SK-N-SH (cell line): ENCODE data around the gene INSC. TPM values are rescaled to one million over a fixed set of nuclear protein-coding genes. Genes with fewer than 3 reads are reported as not detected.

Experiments
- CTCF ChIA-PET: fragments of 300-600, 350-600 bp; formaldehyde crosslinking; extraction: SDS; loops from one replicate; lab custom pipeline; 2021; lab: Yijun Ruan, JAX
- POLR2A ChIA-PET: fragments of 350-600 bp; sonication (Branson Sonifier 250); formaldehyde crosslinking; extraction: SDS; loops from one replicate; lab custom pipeline; 2020; ENCODE audit warnings: antibody characterized with exemption, inconsistent platforms; lab: Yijun Ruan, JAX
- DNase-seq: peaks from one replicate; pipeline ENCODE4 v3.0.0; 2012
- H2AFZ ChIP-seq: fragments of 200-600 bp; sonication (generic); 2 replicates; pipeline ENCODE4 v1.8.1; 2016; ENCODE audit warnings: antibody characterized with exemption, mild to moderate bottlenecking, low read depth
- H3F3A ChIP-seq: fragments of 200-600 bp; sonication (generic); replicated peaks from 2 replicates; pipeline ENCODE3; 2016; ENCODE audit warnings: antibody characterized with exemption, mild to moderate bottlenecking; ENCODE audit not compliant: insufficient read depth
- H3K27ac ChIP-seq, 2 experiments: fragments of 200-500 bp in 1 of 2; fragments of 200-600 bp in 1 of 2; sonication (Bioruptor generic) in 1 of 2; sonication (generic), shearing (Covaris generic) in 1 of 2; 2 replicates each; pipeline versions ENCODE4 v1.5.1 to v1.6.1; 2014 to 2016; ENCODE audit warnings: low read depth in 2 of 2, inconsistent platforms in 1 of 2, low read length in 1 of 2, mild to moderate bottlenecking in 1 of 2, mixed read lengths in 1 of 2
- H3K27me3 ChIP-seq: fragments of 200-600 bp; sonication (generic), shearing (Covaris generic); 2 replicates; pipeline ENCODE4 v1.6.1; 2016; ENCODE audit warnings: mixed run types; ENCODE audit not compliant: insufficient read depth
- H3K36me3 ChIP-seq, 2 experiments: fragments of 200-500 bp in 1 of 2; fragments of 200-600 bp in 1 of 2; sonication (Bioruptor generic) in 1 of 2; sonication (generic) in 1 of 2; replicated peaks in 1 of 2; 2 replicates each; pipeline versions ENCODE3 to v1.5.1; 2014 to 2016; ENCODE audit warnings: low read length in 1 of 2, mild to moderate bottlenecking in 1 of 2; ENCODE audit not compliant: insufficient read depth in 2 of 2, control insufficient read depth in 1 of 2
- H3K4me1 ChIP-seq, 2 experiments: fragments of 200-500 bp in 1 of 2; fragments of 200-600 bp in 1 of 2; sonication (Bioruptor generic) in 1 of 2; sonication (generic), shearing (Covaris generic) in 1 of 2; 2 replicates each; pipeline versions ENCODE4 v1.5.1 to v1.6.1; 2014 to 2016; ENCODE audit warnings: low read depth in 1 of 2, low read length in 1 of 2, mixed run types in 1 of 2; ENCODE audit not compliant: insufficient read depth in 2 of 2, control insufficient read depth in 1 of 2
- H3K4me2 ChIP-seq: fragments of 200-600 bp; sonication (generic), shearing (Covaris generic); 2 replicates; pipeline ENCODE4 v1.6.1; 2017; ENCODE audit warnings: mixed run types
- H3K4me3 ChIP-seq, 2 experiments: fragments of 200-500 bp in 1 of 2; fragments of 200-600 bp in 1 of 2; sonication (Bioruptor generic) in 1 of 2; sonication (generic), shearing (Covaris generic) in 1 of 2; 2 replicates each; pipeline versions ENCODE4 v1.5.1 to v1.8.1; 2014 to 2016; ENCODE audit warnings: low read depth in 2 of 2, inconsistent platforms in 1 of 2, low read length in 1 of 2, mild to moderate bottlenecking in 1 of 2, mixed read lengths in 1 of 2, moderate library complexity in 1 of 2
- H3K79me2 ChIP-seq: fragments of 200-600 bp; sonication (generic); 2 replicates; pipeline ENCODE4 v1.8.1; 2017; ENCODE audit warnings: mild to moderate bottlenecking; ENCODE audit not compliant: insufficient read depth
- H3K9ac ChIP-seq: fragments of 200-600 bp; sonication (generic); 2 replicates; pipeline ENCODE4 v1.6.1; 2017; ENCODE audit warnings: mixed run types
- H3K9me2 ChIP-seq: fragments of 200-600 bp; sonication (generic); 2 replicates; pipeline ENCODE4 v1.6.1; 2017; ENCODE audit warnings: mixed run types
- H3K9me3 ChIP-seq: fragments of 200-600 bp; sonication (generic); 2 replicates; pipeline ENCODE4 v1.6.1; 2017; ENCODE audit warnings: mixed run types, mild to moderate bottlenecking, moderate library complexity
- H4K20me1 ChIP-seq: fragments of 200-600 bp; sonication (generic); 2 replicates; pipeline ENCODE4 v1.6.1; 2017; ENCODE audit warnings: mild to moderate bottlenecking, mixed run types; ENCODE audit not compliant: insufficient read depth
- ELF1 ChIP-seq: IDR thresholded peaks from 2 replicates; pipeline ENCODE4 v1.4.0; 2012
- EP300 ChIP-seq, 2 experiments: IDR thresholded peaks; 2 replicates each; pipeline versions ENCODE4 v1.4.0 to v1.6.1; 2012; ENCODE audit warnings: borderline replicate concordance in 1 of 2, low read depth in 1 of 2, low read length in 1 of 2
- FOSL2 ChIP-seq: IDR thresholded peaks from 2 replicates; pipeline ENCODE4 v1.4.0; 2012; ENCODE audit warnings: low read depth, mild to moderate bottlenecking, moderate library complexity, borderline replicate concordance
- GABPA ChIP-seq: IDR thresholded peaks from 2 replicates; pipeline ENCODE4 v1.4.0; 2012; ENCODE audit warnings: low read depth, mild to moderate bottlenecking
- JUND ChIP-seq: IDR thresholded peaks from 2 replicates; pipeline ENCODE4 v1.4.0; 2012
- MXI1 ChIP-seq: IDR thresholded peaks from 2 replicates; pipeline ENCODE4 v1.6.1; 2012; ENCODE audit warnings: mild to moderate bottlenecking, low read depth, low read length, improper control_type of control experiment
- NFIC ChIP-seq: IDR thresholded peaks from 2 replicates; pipeline ENCODE4 v1.4.0; 2012; ENCODE audit warnings: borderline replicate concordance
- RAD21 ChIP-seq: IDR thresholded peaks from 2 replicates; pipeline ENCODE4 v1.6.1; 2012; ENCODE audit warnings: mild to moderate bottlenecking, low read length
- RFX5 ChIP-seq: IDR thresholded peaks from 2 replicates; pipeline ENCODE4 v1.6.1; 2012; ENCODE audit warnings: mild to moderate bottlenecking, improper control_type of control experiment, low read length
- RXRA ChIP-seq: IDR thresholded peaks from 2 replicates; pipeline ENCODE4 v1.4.0; 2012; ENCODE audit warnings: low read depth, mild to moderate bottlenecking, borderline replicate concordance
- TAF1 ChIP-seq: IDR thresholded peaks from 2 replicates; pipeline ENCODE4 v1.6.1; 2012; ENCODE audit warnings: low read depth, mild to moderate bottlenecking, low read length, moderate library complexity, borderline replicate concordance
- TEAD4 ChIP-seq: IDR thresholded peaks from 2 replicates; pipeline ENCODE4 v1.4.0; 2012; ENCODE audit warnings: mild to moderate bottlenecking, borderline replicate concordance; ENCODE audit not compliant: insufficient read depth
- WGBS: methylation state at CpG from one replicate; pipeline ENCODE4 v1.1.6; 2017; ENCODE audit warnings: low lambda C conversion rate; 5-methylcytosine and 5-hydroxymethylcytosine counted together
- polyA plus RNA-seq, 3 experiments: library from polyadenylated mRNA; depleted of rRNA; stranded (reverse); fragments of >200 nt; gene quantifications; 2 replicates each; pipeline ENCODE4 v1.2.3, GENCODE V29; 2012
- TF ChIP-seq, protein P1 (sequence below): IDR thresholded peaks from 2 replicates; pipeline ENCODE4 v1.4.0; 2012; ENCODE audit warnings: low read depth, borderline replicate concordance
- TF ChIP-seq, protein P2 (sequence below): fragments of 200-600 bp; sonication (generic); IDR thresholded peaks from 2 replicates; pipeline ENCODE4 v1.6.1; 2017; ENCODE audit warnings: antibody characterized with exemption, mild to moderate bottlenecking, moderate library complexity
- TF ChIP-seq, protein P3 (sequence below): IDR thresholded peaks from 2 replicates; pipeline ENCODE4 v1.6.1; 2012; ENCODE audit warnings: mild to moderate bottlenecking, low read depth, low read length, moderate library complexity
- TF ChIP-seq, protein P4 (sequence below): IDR thresholded peaks from 2 replicates; pipeline ENCODE4; 2012

INSC gene
- polyA plus RNA-seq, 1 of the 3 experiments (the other 2 are of a cell fraction), result not detected

DNA sequence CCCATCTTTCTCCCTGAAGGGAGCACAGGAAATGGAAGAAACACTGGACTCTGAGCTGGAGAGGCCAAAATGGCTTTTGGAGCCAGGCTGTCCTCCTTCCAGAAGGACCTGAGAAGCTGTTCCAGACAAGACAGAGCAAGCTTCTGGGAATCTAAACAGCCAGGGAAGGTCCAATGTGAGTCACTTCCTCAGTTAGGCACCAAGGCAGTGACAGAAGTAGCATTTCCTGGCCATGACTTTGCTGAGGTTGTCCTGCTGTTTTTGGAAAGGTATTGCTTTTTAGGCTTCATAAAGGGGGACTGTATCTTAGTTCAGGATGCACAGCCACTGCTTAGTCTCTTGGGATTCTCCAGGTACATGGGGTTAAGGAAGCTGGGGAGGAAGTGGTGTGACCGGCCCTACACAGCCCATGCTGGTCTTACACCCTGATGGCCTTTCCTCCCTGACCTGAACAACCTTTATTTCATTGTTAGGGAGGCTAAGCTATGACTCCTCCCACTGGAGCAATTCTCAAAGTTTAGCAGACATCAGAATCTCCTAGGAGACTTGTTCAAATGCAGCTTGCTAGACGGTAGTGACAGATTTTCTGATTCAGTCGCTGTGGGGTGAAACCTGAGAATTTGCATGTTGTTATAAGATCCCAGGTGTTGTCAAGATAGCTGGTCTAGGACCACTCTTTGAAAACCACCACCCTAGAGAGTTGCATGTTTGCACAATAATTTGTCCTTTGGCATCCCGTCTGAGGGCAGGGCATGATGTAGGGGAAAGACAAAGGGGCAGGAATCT is 6.8 kb upstream of the INSC start:
- Histone ChIP-seq H3K4me3 (no peak overlapping the region), H3K9me3 (no peaks in the 10 kb centered on the region), H3K9ac (no peak overlapping the region), H3K4me1 (peaks cover 0 to 12% of the 10 kb centered on the region in 2 experiments; a peak in 1 of 4 replicates)
- TF ChIP-seq, protein P1, sequence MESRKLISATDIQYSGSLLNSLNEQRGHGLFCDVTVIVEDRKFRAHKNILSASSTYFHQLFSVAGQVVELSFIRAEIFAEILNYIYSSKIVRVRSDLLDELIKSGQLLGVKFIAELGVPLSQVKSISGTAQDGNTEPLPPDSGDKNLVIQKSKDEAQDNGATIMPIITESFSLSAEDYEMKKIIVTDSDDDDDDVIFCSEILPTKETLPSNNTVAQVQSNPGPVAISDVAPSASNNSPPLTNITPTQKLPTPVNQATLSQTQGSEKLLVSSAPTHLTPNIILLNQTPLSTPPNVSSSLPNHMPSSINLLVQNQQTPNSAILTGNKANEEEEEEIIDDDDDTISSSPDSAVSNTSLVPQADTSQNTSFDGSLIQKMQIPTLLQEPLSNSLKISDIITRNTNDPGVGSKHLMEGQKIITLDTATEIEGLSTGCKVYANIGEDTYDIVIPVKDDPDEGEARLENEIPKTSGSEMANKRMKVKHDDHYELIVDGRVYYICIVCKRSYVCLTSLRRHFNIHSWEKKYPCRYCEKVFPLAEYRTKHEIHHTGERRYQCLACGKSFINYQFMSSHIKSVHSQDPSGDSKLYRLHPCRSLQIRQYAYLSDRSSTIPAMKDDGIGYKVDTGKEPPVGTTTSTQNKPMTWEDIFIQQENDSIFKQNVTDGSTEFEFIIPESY, result no peak
- no peak for TF ChIP-seq RFX5
- TF ChIP-seq, protein P2, sequence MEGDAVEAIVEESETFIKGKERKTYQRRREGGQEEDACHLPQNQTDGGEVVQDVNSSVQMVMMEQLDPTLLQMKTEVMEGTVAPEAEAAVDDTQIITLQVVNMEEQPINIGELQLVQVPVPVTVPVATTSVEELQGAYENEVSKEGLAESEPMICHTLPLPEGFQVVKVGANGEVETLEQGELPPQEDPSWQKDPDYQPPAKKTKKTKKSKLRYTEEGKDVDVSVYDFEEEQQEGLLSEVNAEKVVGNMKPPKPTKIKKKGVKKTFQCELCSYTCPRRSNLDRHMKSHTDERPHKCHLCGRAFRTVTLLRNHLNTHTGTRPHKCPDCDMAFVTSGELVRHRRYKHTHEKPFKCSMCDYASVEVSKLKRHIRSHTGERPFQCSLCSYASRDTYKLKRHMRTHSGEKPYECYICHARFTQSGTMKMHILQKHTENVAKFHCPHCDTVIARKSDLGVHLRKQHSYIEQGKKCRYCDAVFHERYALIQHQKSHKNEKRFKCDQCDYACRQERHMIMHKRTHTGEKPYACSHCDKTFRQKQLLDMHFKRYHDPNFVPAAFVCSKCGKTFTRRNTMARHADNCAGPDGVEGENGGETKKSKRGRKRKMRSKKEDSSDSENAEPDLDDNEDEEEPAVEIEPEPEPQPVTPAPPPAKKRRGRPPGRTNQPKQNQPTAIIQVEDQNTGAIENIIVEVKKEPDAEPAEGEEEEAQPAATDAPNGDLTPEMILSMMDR, result no peak
- TF ChIP-seq, protein P3, sequence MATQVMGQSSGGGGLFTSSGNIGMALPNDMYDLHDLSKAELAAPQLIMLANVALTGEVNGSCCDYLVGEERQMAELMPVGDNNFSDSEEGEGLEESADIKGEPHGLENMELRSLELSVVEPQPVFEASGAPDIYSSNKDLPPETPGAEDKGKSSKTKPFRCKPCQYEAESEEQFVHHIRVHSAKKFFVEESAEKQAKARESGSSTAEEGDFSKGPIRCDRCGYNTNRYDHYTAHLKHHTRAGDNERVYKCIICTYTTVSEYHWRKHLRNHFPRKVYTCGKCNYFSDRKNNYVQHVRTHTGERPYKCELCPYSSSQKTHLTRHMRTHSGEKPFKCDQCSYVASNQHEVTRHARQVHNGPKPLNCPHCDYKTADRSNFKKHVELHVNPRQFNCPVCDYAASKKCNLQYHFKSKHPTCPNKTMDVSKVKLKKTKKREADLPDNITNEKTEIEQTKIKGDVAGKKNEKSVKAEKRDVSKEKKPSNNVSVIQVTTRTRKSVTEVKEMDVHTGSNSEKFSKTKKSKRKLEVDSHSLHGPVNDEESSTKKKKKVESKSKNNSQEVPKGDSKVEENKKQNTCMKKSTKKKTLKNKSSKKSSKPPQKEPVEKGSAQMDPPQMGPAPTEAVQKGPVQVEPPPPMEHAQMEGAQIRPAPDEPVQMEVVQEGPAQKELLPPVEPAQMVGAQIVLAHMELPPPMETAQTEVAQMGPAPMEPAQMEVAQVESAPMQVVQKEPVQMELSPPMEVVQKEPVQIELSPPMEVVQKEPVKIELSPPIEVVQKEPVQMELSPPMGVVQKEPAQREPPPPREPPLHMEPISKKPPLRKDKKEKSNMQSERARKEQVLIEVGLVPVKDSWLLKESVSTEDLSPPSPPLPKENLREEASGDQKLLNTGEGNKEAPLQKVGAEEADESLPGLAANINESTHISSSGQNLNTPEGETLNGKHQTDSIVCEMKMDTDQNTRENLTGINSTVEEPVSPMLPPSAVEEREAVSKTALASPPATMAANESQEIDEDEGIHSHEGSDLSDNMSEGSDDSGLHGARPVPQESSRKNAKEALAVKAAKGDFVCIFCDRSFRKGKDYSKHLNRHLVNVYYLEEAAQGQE, result no peak
- no peak for TF ChIP-seq GABPA
- no peak for TF ChIP-seq EP300 (IDR thresholded peaks at IDR 0.05; ENCODE audit: borderline replicate concordance in 1 of 2, low read depth in 1 of 2, low read length in 1 of 2)
- no peak for TF ChIP-seq TAF1
- no peak for TF ChIP-seq RXRA
- no peak for TF ChIP-seq TEAD4
- TF ChIP-seq FOSL2, result no peak
- no peak for TF ChIP-seq JUND
- TF ChIP-seq ELF1, result no peak
- TF ChIP-seq RAD21, result no peak
- no peak for TF ChIP-seq MXI1
- TF ChIP-seq, protein P4, sequence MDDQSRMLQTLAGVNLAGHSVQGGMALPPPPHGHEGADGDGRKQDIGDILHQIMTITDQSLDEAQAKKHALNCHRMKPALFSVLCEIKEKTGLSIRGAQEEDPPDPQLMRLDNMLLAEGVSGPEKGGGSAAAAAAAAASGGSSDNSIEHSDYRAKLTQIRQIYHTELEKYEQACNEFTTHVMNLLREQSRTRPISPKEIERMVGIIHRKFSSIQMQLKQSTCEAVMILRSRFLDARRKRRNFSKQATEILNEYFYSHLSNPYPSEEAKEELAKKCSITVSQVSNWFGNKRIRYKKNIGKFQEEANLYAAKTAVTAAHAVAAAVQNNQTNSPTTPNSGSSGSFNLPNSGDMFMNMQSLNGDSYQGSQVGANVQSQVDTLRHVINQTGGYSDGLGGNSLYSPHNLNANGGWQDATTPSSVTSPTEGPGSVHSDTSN, result no peak
- TF ChIP-seq NFIC, result no peak
- TF ChIP-seq, all 33 proteins: peak for 0
- H2AFZ ChIP-seq, result 0 out of 2 replicates have a peak overlapping the region, but pooled peaks have one; percentile 14
- ChIA-PET CTCF (interaction anchor here (1.6 to 16.9 kb wide), 2 partner anchors 33 to 98 kb away, joined by 7 to 282 read pairs; no protein-coding TSS in a partner anchor), POLR2A (no interaction called here)
- H3K79me2 ChIP-seq, result no peaks in the 10 kb centered on the region
- H3K4me2 ChIP-seq, result peak overlapping the region; percentile 32; the same call in 1 of the 2 replicates
- 36% methylated on average over 4 of the region's 4 CpGs for WGBS
- H3F3A ChIP-seq, result no peaks in the 10 kb centered on the region
- no peaks in the 10 kb centered on the region for H4K20me1 ChIP-seq
- no peaks in the 10 kb centered on the region for H3K9me2 ChIP-seq
- H3K27ac ChIP-seq, result no peak overlapping the region; a peak in 1 of 4 replicates
- DNase-seq, result no peak
- no peaks in the 10 kb centered on the region for H3K27me3 ChIP-seq
- no peaks in the 10 kb centered on the region for H3K36me3 ChIP-seq
